Keratinocyte (primary cell): ENCODE results near the gene ATP6V1A. TPM values are rescaled to one million over a fixed set of nuclear protein-coding genes. Genes with fewer than 3 reads are reported as not detected.

Source experiments
- DNase-seq: peaks from one replicate; pipeline ENCODE4 v3.0.0-alpha.2; 2011; ENCODE audit warnings: low read depth, missing footprints, low spot score
- FAIRE-seq: peaks from 2 replicates; lab custom pipeline; 2011; peaks lifted over from hg19 to GRCh38; lab: Jason Lieb, UNC
- H2AFZ ChIP-seq: 2 replicates; pipeline ENCODE4 v1.6.0; 2012; ENCODE audit warnings: low read length, control low read depth, inconsistent platforms; ENCODE audit not compliant: control insufficient read depth
- H3K27ac ChIP-seq: 2 replicates; pipeline ENCODE4 v1.5.1; 2011; ENCODE audit warnings: low read length; ENCODE audit not compliant: control insufficient read depth, insufficient read depth
- H3K27me3 ChIP-seq: 3 replicates; pipeline ENCODE4 v1.6.0; 2011; ENCODE audit warnings: low read length; ENCODE audit not compliant: control insufficient read depth, insufficient read depth; ENCODE audit errors: extremely low read depth
- H3K36me3 ChIP-seq, 2 experiments: 2 replicates in 1 of 2; 3 replicates in 1 of 2; pipeline ENCODE4 v1.5.1; 2011; ENCODE audit warnings: low read length in 2 of 2, mild to moderate bottlenecking in 1 of 2; ENCODE audit not compliant: control insufficient read depth in 2 of 2, insufficient read depth in 2 of 2; ENCODE audit errors: extremely low read depth in 1 of 2
- H3K4me1 ChIP-seq: 3 replicates; pipeline ENCODE4 v1.5.1; 2011; ENCODE audit warnings: low read length; ENCODE audit not compliant: control insufficient read depth, insufficient read depth; ENCODE audit errors: extremely low read depth
- H3K4me2 ChIP-seq: 3 replicates; pipeline ENCODE4 v1.6.0; 2011; ENCODE audit warnings: low read depth, low read length; ENCODE audit not compliant: control insufficient read depth, insufficient read depth; ENCODE audit errors: extremely low read depth
- H3K4me3 ChIP-seq, 3 experiments: fragments of 200-600 bp in 1 of 3; sonication (generic) in 1 of 3; 2 replicates in 2 of 3; 3 replicates in 1 of 3; pipeline ENCODE4 v1.5.1; 2011 to 2016; ENCODE audit warnings: low read length in 3 of 3, mild to moderate bottlenecking in 3 of 3, control low read depth in 2 of 3, inconsistent platforms in 1 of 3, low read depth in 1 of 3, mixed read lengths in 1 of 3, mixed run types in 1 of 3, moderate library complexity in 1 of 3; ENCODE audit not compliant: control insufficient read depth in 2 of 3, insufficient read depth in 2 of 3; ENCODE audit errors: extremely low read depth in 1 of 3
- H3K79me2 ChIP-seq: 2 replicates; pipeline ENCODE4 v1.6.0; 2012; ENCODE audit warnings: low read length; ENCODE audit not compliant: control insufficient read depth, insufficient read depth
- H3K9ac ChIP-seq: 3 replicates; pipeline ENCODE4 v1.6.0; 2011; ENCODE audit warnings: low read length; ENCODE audit not compliant: control insufficient read depth, insufficient read depth; ENCODE audit errors: extremely low read depth
- H3K9me1 ChIP-seq: 3 replicates; pipeline ENCODE4 v1.6.0; 2011; ENCODE audit warnings: low read length; ENCODE audit not compliant: control insufficient read depth, insufficient read depth; ENCODE audit errors: extremely low read depth
- H3K9me3 ChIP-seq: 2 replicates; pipeline ENCODE4 v1.5.1; 2012; ENCODE audit warnings: low read depth, low read length; ENCODE audit not compliant: control insufficient read depth
- H4K20me1 ChIP-seq: 3 replicates; pipeline ENCODE4 v1.6.0; 2011; ENCODE audit warnings: low read length; ENCODE audit not compliant: control insufficient read depth, insufficient read depth; ENCODE audit errors: extremely low read depth
- EZH2 ChIP-seq: IDR thresholded peaks from one replicate; pipeline ENCODE4 v1.6.1; 2012; ENCODE audit warnings: inconsistent platforms, mild to moderate bottlenecking, low read length, moderate library complexity
- dilution Hi-C: fragments of 300-500 bp; cut with MboI; formaldehyde crosslinking; loops from one replicate; pipeline ENCODE4 v1.7.0; 2020; ENCODE audit warnings: low sequenced_read_pairs; ENCODE audit not compliant: extremely low pct_ligation_motif_present
- polyA minus RNA-seq, 3 experiments: library from RNA; depleted of rRNA, polyadenylated mRNA; stranded (reverse); fragments of >200 nt; gene quantifications; 1 replicate in 1 of 3; 2 replicates in 1 of 3; 3 replicates in 1 of 3; pipeline ENCODE4 v1.2.3, GENCODE V29; 2011
- polyA plus RNA-seq, 5 experiments: library from polyadenylated mRNA; depleted of rRNA in 3 of 5; stranded (reverse) in 3 of 5; stranded (forward) in 1 of 5; unstranded in 1 of 5; fragments of >200 nt; gene quantifications; 1 replicate in 1 of 5; 2 replicates in 3 of 5; 3 replicates in 1 of 5; pipeline versions ENCODE4 v1.2.1 to v1.2.3, GENCODE V29; 2011 to 2012; ENCODE audit warnings: missing spikeins in 2 of 5, low read depth in 1 of 5, low replicate concordance in 1 of 5
- TF ChIP-seq, protein P1 (sequence below), 3 experiments: IDR thresholded peaks in 1 of 3; conservative IDR thresholded peaks in 1 of 3; optimal IDR thresholded peaks in 1 of 3; 2 replicates in 2 of 3; 3 replicates in 1 of 3; pipeline versions ENCODE3 to v1.5.1; 2011; ENCODE audit warnings: low read length in 3 of 3, mild to moderate bottlenecking in 3 of 3, moderate library complexity in 2 of 3, control low read depth in 1 of 3, inconsistent platforms in 1 of 3; ENCODE audit not compliant: insufficient read depth in 2 of 3; ENCODE audit errors: extremely low read depth in 1 of 3

The ATP6V1A gene
- 26.9 to 35.8 TPM (median 30.6 TPM) in 3 replicates for polyA plus RNA-seq
- 23.7 TPM for polyA plus RNA-seq (2011; ENCODE audit: low read depth)
- 15.5 and 30.6 TPM in 2 replicates for polyA plus RNA-seq (2011; cell fraction: cytosol; rRNA removed)
- 25.2 and 29.9 TPM in 2 replicates for polyA plus RNA-seq (2011; cell fraction: nucleus; rRNA removed)
- 21.1 and 26.0 TPM in 2 replicates for polyA plus RNA-seq (2012; ENCODE audit: low replicate concordance)
- polyA minus RNA-seq: 18.0 to 68.7 TPM (median 61.0 TPM) in 3 replicates
- polyA minus RNA-seq (2011; cell fraction: cytosol; rRNA and poly(A)+ RNA removed): 29.5 TPM
- polyA minus RNA-seq (2011; cell fraction: nucleus; rRNA and poly(A)+ RNA removed): 24.4 and 41.3 TPM in 2 replicates

DNA sequence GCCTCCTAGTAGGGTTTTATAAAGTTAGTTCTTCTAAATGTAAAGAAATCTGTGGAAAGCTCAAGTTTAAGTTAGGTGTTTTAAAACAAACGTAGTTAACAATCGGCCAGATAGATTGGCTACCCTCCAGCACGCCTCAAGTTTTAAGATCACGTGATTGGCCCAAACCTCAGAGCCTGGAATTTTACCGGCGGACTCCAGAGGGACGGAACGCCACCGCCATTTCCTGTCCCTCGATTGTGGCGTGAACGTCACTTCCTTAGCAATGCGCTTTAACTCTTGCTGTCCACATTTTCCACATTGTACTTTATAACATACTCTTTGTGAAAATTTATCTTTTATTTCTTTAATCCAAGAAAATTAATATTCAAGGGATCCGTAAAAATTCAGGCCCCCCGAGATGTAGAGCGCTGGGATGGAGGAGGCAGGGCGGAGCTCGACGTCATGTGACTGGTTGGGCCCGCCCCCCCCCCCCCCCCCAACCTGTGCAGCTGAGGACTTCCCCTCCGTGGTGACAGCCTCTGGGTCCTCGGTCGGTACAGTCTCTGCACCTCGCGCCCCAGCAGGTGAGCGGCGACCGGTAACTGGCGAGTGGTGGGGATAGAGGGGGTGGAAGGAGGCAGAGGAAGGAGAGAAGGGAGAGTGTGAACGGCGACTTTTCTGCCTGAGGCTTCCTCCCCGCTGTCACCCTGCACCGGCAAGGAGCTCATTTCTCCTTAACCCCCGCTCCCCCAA, at the start of gene ATP6V1A:
Gene ATP6V1A, plus strand, starts transcription at position 488 of the 735 bp plus-strand sequence. CDS start 31,719 bp downstream, outside the sequence.
- peaks cover 30% of the 10 kb centered on the region for H3K4me1 ChIP-seq
- H3K27ac ChIP-seq: peak within 1 kb of the TSS; percentile 100
- DNase-seq: no peak
- H3K36me3 ChIP-seq: no peaks in the 10 kb centered on the region
- H3K79me2 ChIP-seq: peaks cover 69% of the 10 kb centered on the region
- peak within 1 kb of the TSS; percentile 99 for H3K4me2 ChIP-seq
- no peak for TF ChIP-seq EZH2
- TF ChIP-seq, protein P1, sequence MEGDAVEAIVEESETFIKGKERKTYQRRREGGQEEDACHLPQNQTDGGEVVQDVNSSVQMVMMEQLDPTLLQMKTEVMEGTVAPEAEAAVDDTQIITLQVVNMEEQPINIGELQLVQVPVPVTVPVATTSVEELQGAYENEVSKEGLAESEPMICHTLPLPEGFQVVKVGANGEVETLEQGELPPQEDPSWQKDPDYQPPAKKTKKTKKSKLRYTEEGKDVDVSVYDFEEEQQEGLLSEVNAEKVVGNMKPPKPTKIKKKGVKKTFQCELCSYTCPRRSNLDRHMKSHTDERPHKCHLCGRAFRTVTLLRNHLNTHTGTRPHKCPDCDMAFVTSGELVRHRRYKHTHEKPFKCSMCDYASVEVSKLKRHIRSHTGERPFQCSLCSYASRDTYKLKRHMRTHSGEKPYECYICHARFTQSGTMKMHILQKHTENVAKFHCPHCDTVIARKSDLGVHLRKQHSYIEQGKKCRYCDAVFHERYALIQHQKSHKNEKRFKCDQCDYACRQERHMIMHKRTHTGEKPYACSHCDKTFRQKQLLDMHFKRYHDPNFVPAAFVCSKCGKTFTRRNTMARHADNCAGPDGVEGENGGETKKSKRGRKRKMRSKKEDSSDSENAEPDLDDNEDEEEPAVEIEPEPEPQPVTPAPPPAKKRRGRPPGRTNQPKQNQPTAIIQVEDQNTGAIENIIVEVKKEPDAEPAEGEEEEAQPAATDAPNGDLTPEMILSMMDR (optimal IDR thresholded peaks at IDR 0.05 in 1 of 3, IDR thresholded peaks at IDR 0.05 in 1 of 3, conservative IDR thresholded peaks at IDR 0.05 in 1 of 3; ENCODE audit: extremely low read depth in 1 of 3, insufficient read depth in 2 of 3, low read length in 3 of 3): no peak
- H3K9me3 ChIP-seq: no peaks in the 10 kb centered on the region
- peak within 1 kb of the TSS; percentile 86 to 97 (median 89) for H3K4me3 ChIP-seq
- peak within 1 kb of the TSS; percentile 97 for H2AFZ ChIP-seq
- dilution Hi-C loops: no loop called here
- H3K9me1 ChIP-seq: no peaks in the 10 kb centered on the region
- peak; percentile 68 for FAIRE-seq
- H3K27me3 ChIP-seq: no peaks in the 10 kb centered on the region
- H3K9ac ChIP-seq: peak within 1 kb of the TSS; percentile 98
- H4K20me1 ChIP-seq: peaks cover 10% of the 10 kb centered on the region

DNA sequence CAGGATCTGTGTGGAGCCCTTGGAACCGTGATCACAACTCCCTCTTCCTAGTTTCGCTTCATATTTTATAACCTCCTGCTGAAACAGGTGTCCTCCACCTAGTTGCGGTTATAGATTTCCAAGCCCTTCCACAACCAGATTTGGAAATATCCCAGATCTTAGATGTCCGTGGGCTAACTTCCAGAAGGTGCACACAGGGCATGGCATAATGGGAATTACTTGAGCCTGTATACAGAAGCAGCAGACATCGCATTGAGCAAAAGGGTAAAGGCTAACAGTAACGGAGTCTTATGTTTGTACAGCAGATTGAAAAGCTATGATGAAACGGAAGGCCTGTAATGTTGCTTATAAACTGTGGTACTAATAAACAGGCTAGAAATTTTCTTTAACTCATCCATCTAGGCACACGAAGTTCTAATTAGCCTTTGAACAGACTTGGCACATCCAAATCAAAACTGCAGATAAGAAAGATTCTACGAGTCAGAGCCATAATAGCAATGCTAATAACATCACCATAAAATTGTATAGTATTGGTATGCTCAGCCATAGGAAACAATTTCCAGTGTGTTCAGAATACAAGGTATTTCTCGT, 49.2 kb upstream of the ATP6V1A start:
- Histone ChIP-seq H3K4me3 (peak overlapping the region; percentile 70 to 98 (median 92)), H3K9me3 (no peaks in the 10 kb centered on the region), H2AFZ (peak overlapping the region; percentile 100), H3K9me1 (no peaks in the 10 kb centered on the region), H3K27ac (peak overlapping the region; percentile 76), H3K79me2 (peaks cover 16% of the 10 kb centered on the region), H3K36me3 (no peaks in the 10 kb centered on the region), H3K27me3 (no peaks in the 10 kb centered on the region), H3K9ac (peak overlapping the region; percentile 88), H3K4me1 (peaks cover 13% of the 10 kb centered on the region), H4K20me1 (no peaks in the 10 kb centered on the region), H3K4me2 (peak overlapping the region; percentile 99)
- peak; percentile 44 for FAIRE-seq
- TF ChIP-seq, protein P1 (optimal IDR thresholded peaks at IDR 0.05 in 1 of 3, IDR thresholded peaks at IDR 0.05 in 1 of 3, conservative IDR thresholded peaks at IDR 0.05 in 1 of 3; ENCODE audit: extremely low read depth in 1 of 3, insufficient read depth in 2 of 3, low read length in 3 of 3): no peak
- no peak for TF ChIP-seq EZH2
- dilution Hi-C loops: no loop called here
- no peak for DNase-seq
